IPS DF 4.7 (cell line): ENCODE measurements around the gene UBLCP1.
"Not testable (repeated sequence)": the region's sequence is repeated elsewhere in the genome, so short reads cannot be mapped to it uniquely, and the experiment has no call there.

Experiments
- DNase-seq: peaks from one replicate; pipeline ENCODE4 v3.0.0-alpha.2; 2013; ENCODE audit warnings: low spot score; ENCODE audit errors: extremely low read depth

The UBLCP1 gene

DNA sequence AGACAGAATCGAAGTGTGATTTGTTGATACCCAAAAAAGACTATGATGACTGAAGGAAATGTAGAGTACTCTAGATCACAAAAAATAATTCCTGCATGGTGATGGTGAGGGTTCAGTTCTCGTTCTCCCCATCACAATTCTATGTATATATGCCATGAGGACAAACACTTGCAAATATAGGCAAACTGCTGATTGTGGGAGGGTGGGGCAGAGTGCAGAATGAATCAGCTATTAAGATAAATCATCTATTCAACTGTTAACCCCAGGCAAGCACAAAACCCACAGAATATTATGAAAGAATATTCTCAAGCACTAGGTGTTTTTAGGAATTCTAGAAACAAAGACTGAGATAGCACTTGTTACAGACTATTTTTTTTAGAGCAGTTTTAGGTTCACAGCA is 13.9 kb upstream of the UBLCP1 start:
- DNase-seq: no peak

DNA sequence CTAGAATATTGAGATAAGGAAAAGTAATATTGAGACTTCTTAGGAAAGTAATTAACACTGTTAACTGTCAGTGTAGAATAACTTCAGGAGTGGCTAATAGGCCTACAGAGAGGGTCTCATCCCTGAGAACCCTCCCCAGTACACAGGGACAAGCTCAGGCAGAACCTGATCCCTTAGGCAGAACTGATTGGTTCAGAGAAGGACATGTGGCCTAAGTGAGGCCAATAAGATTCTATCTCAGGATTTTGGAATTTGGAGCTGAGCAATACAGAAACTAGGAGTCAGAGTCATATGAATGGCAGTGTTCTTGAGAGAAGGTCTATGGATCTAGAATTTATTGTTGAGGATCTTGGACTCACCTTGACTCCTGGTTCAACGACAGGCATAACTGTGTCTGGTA is 10.9 kb upstream of the UBLCP1 start:
- DNase-seq: no peak

DNA sequence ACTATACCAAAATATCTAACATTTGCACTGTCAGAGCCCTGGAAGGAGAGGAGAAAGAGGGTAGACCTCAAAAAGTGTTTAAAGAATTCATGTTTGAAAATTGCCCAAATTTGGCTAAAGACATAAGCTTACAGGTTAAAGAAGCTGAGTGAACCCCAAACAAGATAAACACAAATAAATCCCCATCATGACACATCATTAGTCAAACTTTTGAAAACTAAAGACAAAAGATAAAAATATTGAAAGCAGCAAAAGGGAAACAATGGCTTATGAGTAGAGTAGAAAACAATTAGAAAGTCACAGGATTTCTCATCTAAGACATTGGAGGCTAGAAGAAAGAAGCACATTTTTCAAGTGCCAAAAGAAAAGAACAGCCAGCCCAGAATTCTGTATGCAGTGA is 6.1 kb upstream of the UBLCP1 start:
- no peak for DNase-seq

DNA sequence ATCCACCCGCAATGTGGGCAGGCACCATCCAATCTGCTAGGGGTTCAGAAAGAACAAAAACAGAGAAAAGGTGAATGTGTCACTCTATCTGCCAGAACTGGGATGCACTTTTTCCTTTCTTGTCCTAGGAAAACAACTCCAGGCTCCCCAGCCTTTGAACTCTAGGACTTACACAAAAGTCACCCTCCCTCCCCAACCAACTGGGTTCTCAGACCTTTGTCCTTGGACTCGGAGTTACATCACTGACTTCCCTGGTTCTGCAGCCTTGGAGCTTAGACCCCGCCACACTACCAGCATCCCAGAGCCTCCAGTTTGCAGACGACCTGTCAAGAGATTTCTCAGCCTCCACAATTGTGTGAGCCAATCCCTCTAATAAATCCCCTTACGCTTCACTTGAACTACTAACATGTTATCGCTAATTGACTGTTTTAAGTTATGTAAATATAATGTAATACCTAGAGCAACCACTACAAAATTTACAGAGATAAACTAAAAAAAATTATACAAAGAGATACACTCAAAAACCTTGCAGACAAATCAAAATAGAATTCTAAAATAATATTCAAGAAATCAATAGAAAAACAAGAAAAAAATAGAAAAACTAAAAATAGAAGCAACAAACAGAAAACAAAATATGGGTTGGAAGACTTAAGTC is 5.3 kb upstream of the UBLCP1 start:
- DNase-seq: no peak

DNA sequence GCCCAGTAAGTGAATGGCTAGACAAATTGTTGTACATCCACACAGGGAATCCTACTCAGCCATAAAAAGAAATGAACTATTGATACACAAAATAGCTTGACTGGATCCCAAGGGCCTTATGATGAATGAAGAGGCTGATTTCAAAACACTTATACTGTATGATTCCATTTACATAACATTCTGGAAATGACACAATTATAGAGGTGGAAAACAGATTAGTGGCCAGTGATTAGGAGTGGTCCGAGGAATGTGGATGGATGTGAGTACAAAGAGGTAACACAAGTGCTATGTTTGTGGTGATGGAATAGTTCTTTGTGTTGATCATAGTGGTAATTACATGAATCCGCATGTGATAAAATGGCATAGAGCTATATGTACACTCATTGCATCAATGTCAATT is 4.7 kb upstream of the UBLCP1 start:
- no peak for DNase-seq

DNA sequence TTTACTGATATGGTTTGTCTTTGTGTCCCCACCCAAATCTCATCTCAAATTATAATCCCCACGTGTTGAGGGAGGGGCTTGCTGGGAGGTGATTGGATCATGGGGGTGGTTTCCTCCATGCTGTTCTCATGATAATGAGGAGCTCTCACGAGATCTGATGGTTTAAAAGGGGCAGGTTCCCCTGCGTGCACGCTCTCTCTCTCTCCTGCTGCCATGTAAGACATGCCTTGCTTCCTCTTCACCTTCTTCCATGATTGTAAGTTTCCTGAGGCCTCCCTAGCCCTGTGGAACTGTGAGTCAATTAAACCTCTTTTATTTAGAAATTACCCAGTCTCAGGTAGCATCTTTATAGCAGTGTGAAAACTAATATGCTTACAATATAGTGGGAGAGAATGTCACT is 2.9 kb upstream of the UBLCP1 start:
- DNase-seq: not testable (repeated sequence)

DNA sequence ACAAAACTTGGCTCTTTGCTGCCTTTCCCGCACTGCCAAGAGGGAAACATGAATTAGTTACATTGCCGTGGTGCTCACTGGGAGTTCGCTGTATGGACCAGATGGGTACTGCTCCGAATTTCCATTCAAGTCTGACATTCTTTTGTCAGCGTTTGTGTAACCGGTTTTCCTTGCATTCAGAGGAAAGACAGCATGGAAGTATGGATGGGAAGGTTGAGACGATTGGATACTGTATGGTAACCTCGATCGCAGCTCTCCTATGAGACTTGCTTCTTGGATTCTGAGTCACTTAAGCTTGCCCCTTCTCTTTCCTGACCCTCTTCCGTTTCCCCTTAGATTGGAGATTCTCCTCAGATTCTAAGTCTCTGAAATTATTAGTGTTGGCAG is 625 bp upstream of the UBLCP1 start:
- no peak for DNase-seq

DNA sequence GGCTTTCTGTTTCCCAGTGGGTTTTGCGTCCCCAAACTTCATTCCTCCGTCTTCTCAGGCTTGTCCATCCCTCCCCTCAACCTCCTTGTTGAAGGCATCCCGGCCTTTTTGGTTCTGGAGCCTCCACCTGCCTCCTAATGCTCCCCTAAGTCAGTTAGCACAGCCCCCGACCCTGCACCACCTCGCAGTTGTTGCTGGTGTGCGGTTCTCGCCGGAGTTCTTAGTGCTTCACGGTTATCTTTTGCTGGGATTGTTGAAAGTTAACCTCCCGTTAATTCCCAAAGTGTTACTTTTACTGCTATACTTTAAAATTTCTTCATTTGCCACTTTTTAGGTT is 447 bp downstream of the UBLCP1 start:
- no peak for DNase-seq

DNA sequence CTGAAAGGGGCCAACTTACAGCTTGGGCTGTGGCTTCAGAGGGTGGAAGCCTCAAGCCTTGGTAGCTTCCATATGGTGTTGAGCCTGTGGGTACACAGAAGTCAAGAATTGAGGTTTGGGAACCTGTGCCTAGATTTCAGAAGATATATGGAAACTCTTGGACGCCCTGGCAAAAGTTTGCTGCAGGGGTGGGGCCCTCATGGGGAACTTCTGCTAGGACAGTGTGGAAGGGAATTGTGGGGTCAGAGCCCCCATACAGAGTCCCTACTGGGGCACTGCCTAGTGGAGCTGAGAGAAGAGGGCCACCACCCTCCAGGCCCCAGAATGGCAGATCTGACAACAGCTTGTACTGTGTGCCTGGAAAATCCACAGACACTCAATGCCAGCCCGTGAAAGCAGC is 3.7 kb downstream of the UBLCP1 start:
- not testable (repeated sequence) for DNase-seq

DNA sequence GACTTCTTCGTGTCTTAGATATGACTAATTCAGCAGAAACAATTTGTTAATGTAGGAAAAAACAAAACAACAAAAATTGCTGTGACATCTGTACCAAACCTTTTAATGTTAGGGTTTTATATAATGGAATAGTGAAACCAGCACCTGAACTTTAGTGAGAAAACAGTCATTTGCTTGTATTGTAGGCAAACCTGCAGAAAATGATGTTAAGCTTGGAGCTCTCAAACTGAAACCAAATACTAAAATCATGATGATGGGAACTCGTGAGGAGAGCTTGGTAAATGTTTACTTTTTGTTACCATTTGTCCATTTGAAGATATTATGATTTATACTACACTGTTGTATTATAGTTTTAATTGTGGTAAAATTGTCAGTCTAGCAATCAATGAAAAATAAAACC is 6.6 kb downstream of the UBLCP1 start:
- no peak for DNase-seq

DNA sequence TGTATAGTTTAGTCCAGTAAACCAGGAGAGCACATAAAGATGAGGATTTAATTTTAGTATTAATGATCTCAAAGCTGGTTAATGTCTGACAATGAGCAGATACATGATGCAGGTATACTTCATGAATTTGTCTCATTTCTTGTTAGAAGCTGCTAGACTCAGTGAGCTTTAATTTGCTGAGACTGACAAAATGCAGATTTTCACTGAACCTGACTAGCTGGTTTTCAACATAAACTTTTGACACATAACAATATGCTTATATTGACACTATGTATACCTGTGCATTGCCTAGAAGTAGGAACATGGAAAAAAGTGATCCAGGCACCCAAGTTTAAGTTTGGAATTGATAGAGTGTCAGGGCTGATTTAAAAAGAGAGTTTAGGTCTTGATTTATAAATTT is 10.8 kb downstream of the UBLCP1 start:
- no peak for DNase-seq

DNA sequence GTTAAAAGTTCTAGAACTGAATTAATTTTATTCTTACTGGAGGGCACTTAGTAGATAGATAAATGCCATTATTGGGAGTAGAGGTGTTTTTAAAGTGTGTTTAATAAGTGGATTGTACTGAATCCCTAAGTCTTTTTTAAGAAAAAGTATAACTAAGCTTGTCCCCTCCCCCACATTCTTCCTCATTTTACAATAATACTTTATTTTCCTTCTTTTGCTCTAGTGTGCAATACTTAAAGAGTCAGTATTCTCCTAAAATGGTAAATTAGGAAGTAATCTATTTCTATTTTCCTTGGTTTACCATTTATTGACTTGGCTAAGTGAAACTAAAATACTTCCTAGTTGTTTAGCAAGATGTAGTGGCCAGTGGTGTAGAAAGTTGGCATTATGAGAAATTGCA is 11.6 kb downstream of the UBLCP1 start:
- no peak for DNase-seq

DNA sequence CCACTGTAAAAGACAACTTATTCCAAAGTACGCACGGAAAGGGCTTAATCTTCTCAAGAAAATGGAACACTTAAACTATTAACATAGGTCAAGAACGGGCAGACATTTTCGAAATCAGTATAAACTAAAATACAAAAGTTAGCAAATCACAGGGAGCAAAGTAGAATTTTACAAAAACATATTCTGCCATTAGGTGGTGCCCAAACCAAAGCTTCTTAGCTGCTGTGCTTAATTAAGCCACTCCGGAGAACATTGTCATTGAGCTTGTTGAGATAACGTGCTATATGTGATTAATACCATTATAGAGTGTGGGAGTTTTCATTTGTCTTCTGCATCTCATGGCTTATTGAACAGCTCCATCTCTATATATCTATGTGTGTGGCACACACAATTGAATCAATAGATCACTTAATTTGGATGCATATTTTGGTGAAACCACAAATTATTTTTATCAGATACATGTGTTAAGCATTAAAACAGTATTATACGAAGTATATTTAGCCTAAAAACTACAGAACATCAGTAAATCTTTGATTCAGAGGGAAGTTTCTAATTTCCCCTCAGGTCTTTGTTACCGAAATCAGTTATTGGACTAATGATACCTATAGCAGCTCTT is 23.4 kb downstream of the UBLCP1 start:
- DNase-seq: no peak

DNA sequence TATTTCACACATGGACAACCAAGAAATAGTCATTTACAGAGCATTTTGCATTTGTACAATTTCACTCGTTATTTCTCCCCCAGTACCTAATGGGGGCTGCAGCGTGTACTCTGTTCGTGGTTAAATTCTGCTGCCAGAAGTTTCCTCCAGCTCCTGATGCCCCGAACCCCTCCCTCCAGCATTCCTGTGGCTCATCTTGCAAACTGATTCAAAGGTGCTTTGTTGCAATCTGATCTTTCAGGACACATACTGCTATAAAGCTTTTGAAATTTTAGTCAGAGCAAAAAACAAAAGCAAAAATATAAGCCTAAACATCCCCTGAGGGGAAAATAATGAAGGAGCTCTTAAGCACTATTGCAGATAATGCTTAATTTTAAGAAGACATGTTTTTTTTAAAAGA is 27.7 kb downstream of the UBLCP1 start:
- DNase-seq: no peak

DNA sequence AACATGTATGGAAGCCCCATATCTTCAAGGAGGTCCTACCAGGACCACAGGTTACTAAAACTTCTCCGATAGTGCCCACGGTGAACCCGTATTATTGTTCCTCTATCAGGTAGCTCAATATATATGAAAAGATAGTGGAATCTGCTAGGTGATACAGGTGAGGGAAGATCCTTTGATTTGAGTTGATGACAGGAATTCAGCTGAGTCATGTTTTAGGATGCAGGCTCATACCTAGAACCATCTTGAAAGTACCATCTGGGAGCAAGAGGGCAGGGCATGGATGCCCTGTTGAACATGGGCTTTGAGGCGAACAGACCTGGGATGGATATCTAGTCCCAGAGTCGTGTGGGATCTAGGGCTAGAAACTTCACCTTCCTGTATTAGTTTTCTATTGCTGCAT is 31.8 kb downstream of the UBLCP1 start:
- DNase-seq: no peak

DNA sequence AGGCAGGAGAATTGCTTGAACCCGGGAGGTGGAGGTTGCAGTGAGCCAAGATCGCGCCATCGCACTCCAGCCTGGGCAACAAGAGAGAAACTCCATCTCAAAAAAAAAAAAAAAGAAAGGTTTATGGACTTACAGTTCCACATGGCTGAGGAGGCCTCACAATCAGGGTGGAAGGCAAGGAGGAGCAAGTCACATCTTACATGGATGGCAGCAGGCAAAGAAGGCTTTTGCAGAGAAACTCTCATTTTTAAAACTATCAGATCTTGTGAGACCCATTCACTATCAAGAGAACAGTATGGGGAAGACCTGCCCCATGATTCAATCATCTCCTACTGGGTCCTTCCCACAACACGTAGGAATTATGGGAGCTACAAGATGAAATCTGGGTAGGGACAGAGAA is 34.2 kb downstream of the UBLCP1 start:
- not testable (repeated sequence) for DNase-seq

DNA sequence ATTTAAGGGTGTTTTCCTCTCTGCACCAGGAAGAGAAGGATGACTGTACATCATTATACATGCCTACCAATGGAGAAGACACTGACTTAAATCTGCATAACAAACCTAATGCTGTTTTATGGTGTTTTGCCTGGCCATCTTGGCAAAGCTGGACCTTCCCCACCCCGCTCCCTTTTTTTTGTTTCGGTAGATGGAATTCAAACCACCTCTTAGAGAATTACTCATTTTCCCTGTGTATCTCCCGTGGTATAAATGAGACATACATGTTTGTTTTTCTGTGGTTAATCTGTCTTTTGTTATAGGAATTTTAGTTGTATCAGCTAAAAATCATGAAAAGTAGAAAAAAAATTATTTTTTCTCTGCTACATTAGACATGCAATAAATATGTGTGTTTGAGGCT is 38.4 kb downstream of the UBLCP1 start:
- no peak for DNase-seq

DNA sequence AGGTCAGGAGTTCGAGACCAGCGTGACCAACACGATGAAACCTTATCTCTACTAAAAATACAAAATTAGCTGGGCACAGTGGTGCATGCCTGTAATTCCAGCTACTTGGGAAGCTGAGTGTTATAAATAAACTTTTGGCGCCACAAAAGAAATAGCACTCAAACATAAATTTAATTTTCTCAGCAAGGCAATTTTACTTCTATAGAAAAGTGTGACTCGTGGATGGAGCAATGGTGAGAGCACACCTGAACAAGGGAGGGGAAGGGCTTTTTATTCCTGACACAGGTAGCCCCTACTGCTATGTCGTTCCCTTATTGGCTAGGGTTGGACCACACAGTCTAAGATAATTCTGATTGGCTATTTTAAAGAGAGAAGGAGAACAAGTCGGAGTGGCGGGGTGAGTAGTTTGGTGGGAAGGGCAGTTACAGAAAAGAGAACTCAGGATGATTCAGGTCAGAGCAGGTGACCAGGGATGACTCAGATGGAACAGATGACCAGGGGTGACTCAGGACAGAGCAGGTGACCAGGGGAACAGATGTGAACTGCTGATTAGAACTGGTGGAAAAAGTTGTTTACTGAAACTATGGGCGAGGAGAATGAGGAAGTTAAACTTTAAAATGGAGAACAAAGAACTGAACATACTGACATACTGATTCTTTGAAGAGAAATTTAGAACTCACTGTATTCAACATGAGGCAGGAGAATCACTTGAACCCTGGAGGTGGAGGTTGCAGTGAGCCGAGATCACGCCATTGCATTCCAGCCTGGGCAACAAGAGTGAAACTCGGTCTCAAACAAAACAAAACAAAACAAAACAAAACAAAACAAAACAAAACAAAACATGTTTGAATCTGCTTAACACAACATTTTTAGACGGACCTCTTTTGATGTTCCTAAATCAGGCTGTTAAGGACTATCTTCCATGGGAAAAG is 39.1 kb downstream of the UBLCP1 start:
- not testable (repeated sequence) for DNase-seq

DNA sequence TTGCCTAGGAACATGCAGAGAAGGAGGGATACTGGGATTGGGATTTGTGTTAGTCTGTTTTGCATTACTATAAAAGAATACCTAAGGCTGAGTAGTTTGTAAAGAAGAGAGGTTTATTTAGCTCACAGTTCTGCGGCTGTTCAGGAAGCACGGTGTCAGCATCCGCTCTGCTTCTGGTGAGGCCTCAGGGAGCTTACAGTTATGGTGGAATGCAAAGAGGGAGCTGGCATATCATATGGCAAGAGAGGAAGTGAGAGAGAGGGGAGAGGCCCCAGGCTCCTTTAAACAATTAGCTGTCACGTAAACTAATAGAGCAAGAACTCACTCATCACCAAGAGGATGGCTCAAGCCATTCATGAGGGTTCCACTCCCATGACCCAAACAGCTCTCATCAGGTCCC is 40.2 kb downstream of the UBLCP1 start:
- no peak for DNase-seq

DNA sequence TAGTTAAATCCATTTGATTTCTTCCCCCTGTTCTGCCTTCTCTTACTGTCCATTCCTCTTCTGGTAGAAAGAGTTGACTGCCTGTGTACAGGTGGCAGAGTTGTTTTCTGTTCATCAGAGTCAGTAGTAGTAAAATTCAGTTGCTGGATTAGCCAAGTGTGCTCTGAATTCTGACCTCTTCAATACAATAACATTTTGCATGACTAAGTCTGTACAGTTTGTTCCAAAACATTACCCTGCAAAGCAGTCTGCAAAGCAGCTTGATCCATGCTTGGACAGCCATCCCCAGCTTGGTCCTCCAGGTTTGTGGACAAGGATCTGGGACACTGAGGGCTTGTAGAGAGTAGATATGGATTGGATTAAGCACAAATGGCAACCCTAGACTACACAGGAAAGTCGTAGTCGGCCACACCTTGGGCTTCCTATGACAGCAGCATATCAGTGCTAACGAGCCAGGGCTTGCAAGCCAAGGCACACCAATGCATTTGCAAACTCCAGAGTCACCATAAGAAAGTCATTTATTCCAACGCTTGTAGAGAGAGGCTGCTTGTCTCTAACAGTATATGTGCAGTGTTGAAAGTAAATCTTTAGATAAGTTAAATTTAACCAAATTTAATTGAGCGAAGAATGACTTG is 42.0 kb downstream of the UBLCP1 start:
- DNase-seq: no peak

DNA sequence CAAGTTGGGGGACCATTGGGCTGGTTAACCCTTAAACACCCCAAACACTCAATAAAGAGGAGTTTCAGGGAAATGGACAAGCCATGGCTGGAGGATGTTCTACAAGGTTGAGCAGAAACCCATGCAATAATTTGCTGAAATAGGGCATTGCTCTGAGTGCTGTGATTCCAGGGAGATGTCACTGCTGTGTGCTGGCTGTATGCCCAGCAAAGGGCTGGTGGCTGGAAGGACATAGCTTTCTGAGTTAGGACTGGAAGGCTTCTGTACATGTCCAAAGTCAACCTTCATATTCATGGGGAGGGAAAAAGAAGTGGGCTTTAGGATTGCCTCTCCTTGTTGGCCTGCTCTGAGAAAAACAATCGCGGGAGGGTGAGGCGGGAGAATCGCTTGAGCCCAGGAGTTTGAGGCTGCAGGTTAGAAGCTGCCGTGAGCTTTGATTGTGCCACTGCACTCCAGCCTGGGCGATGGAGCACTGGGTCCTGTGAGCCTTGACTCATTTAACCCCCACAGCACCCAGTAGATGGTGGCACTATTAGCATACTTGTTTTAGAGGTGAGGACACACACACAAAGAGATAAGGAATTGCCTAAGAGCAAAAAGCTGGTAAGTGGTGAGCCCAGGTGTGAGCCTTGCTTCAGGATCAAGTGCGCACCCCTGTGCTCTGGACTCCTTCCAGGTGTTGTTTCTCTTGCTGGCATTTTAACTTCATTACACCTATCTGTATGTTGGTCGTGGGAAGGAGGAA is 46.8 kb downstream of the UBLCP1 start:
- DNase-seq: no peak
